Measurements from ENCODE around the gene PCYT1A.

The PCYT1A gene

DNA sequence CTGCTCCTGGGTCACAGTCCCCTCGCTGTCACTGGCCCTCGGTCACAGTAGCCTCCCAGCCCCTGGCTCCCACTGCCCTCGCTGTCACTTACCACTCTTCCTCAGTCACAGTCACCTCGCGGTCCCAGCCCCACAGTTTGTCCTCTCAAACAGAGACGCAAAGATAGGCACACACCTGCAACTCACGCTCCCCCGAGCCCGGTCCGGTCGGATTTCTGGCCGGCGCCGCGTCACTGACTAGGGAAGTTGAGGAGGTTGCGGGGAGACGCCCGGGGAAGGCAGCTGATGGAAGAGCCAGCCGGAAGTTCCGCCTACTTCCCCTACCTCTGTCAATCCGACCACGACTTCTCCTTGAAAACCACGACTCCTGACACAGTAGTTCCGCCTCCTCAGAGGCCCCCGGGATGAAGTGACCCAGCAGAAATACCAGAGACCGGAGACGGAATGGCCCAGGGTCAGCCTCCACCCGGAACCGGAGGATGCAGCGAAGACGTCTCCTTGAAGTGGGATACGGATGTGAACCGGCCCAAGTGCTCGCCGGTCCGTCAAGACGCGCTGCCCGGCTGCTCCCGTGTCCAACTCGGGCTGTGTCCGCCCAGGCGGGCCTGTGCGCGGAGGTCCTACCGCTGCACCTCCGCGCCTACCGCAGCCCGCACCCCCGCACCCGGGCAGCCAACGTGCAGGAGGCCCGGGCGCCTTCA, at the start of gene PCYT1A:
Gene PCYT1A, minus strand, starts transcription at position 287 of the 701 bp plus-strand sequence. CDS start 17,195 bp downstream, outside the sequence.
- in situ Hi-C loops (cut with MboI; ENCODE audit: low pct_unique_long_range_greater_than_20kb, low sequenced_read_pairs, unreplicated experiment): no loop called here
- TF ChIP-seq, protein P1, sequence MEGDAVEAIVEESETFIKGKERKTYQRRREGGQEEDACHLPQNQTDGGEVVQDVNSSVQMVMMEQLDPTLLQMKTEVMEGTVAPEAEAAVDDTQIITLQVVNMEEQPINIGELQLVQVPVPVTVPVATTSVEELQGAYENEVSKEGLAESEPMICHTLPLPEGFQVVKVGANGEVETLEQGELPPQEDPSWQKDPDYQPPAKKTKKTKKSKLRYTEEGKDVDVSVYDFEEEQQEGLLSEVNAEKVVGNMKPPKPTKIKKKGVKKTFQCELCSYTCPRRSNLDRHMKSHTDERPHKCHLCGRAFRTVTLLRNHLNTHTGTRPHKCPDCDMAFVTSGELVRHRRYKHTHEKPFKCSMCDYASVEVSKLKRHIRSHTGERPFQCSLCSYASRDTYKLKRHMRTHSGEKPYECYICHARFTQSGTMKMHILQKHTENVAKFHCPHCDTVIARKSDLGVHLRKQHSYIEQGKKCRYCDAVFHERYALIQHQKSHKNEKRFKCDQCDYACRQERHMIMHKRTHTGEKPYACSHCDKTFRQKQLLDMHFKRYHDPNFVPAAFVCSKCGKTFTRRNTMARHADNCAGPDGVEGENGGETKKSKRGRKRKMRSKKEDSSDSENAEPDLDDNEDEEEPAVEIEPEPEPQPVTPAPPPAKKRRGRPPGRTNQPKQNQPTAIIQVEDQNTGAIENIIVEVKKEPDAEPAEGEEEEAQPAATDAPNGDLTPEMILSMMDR (IDR thresholded peaks at IDR 0.05; ENCODE audit: extremely low read depth, insufficient read depth, missing control alignments): no peak
- peak; percentile 89 for DNase-seq (ENCODE audit: low spot score)

DNA sequence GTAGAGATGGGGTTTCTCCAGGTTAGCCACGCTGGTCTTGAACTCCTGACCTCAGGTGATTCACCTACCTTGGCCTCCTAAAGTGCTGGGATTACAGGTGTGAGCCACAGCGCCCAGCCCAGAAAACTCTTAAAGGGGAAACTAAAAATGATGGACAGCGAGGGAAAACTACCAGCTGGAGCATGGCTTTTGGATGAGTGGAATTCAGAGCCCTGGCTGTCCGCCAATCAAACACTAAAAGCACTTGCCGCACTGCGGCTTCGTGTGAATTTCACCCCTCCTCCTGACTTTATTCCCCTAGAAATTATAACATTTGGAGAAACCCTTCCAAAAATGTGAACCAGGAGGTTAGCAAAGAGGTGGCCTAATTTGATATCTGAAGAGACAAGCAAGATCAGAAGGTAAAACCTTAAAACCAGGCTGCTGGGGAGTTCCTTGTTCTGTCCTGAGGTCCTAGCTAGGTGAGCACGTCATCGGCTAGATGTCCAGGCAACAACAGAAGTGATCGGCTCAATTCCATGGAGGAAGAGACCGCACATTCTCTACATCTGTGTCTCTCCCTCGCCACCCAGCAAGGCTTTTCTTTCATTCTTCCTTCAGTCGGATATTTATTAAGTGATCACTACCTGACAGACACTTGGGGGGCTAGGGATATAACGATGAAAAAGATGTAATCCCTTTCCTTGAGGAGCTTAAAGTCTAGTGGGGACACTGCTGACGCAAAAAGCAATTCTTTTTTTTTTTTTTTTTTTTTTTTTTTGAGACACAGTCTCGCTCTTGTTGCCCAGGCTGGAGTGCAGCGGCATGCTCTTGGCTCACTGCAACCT, 49.0 kb upstream of the PCYT1A start:
- TF ChIP-seq, protein P1 (IDR thresholded peaks at IDR 0.05; ENCODE audit: extremely low read depth, insufficient read depth, missing control alignments): no peak
- in situ Hi-C loops (cut with MboI; ENCODE audit: low pct_unique_long_range_greater_than_20kb, low sequenced_read_pairs, unreplicated experiment): no loop called here
- DNase-seq (ENCODE audit: low spot score): no peak

DNA sequence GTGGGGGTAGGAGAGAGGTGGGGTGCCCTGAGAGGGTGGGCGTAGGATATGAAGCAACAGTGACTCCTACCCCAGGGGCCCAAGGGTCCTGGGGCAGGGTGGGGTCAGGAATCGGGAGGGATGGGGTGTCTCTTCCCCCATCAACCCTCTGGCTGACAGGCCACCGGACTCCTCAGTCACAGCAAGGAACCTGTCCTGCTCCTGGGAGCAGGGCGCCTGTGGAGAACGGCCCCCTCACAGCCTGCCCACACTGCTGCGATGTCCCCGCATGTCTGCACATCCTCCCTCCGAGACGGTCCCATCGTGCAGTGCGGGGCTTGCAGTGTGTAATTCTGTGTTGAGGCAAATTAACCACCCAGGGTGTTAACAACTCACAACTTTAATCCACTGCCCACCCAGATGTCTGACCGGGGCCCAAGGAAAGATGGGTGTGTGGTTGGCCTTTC, 48.0 kb upstream of the PCYT1A start:
- DNase-seq (ENCODE audit: low spot score): no peak
- in situ Hi-C loops (cut with MboI; ENCODE audit: low pct_unique_long_range_greater_than_20kb, low sequenced_read_pairs, unreplicated experiment): no loop called here
- TF ChIP-seq, protein P1 (IDR thresholded peaks at IDR 0.05; ENCODE audit: extremely low read depth, insufficient read depth, missing control alignments): no peak

DNA sequence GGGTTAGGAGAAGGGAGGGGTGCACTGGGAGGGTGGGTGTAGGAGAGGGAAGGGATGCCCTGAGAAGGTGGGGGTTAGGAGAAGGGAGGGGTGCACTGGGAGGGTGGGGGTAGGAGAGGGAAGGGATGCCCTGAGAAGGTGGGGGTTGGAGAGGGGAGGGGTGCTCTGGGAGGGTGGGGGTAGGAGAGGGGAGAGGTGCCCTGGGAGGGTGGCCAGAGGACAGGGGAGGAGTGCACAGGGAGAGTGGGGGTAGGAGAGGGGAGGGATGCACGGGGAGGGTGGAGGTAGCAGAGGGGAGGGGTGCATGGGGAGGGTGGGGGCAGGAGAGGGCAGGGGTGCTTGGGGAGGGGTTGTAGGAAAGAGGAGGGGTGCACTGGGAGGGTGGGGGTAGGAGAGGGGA, 47.5 kb upstream of the PCYT1A start:
- TF ChIP-seq, protein P1 (IDR thresholded peaks at IDR 0.05; ENCODE audit: extremely low read depth, insufficient read depth, missing control alignments): no peak
- in situ Hi-C loops (cut with MboI; ENCODE audit: low pct_unique_long_range_greater_than_20kb, low sequenced_read_pairs, unreplicated experiment): no loop called here
- DNase-seq (ENCODE audit: low spot score): no peak

DNA sequence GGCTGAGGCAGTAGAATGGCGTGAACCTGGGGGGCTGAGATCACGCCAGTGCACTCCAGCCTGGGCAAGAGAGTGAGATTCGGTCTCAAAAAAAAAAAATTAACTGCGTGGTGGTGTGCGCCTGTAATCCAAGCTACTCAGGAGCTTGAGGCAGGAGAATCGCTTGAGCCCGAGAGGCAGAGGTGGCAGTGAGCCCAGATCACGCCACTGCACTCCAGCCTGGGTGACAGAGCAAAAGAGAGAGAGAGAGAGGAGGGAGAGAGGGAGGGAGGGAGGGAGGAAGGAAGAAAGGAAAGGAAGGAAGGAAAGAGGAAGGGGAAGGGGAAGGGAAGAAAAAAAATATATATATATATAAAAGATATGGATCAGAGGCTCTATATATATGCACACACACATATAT, 44.6 kb upstream of the PCYT1A start:
- DNase-seq (ENCODE audit: low spot score): no peak
- in situ Hi-C loops (cut with MboI; ENCODE audit: low pct_unique_long_range_greater_than_20kb, low sequenced_read_pairs, unreplicated experiment): no loop called here
- TF ChIP-seq, protein P1 (IDR thresholded peaks at IDR 0.05; ENCODE audit: extremely low read depth, insufficient read depth, missing control alignments): no peak

DNA sequence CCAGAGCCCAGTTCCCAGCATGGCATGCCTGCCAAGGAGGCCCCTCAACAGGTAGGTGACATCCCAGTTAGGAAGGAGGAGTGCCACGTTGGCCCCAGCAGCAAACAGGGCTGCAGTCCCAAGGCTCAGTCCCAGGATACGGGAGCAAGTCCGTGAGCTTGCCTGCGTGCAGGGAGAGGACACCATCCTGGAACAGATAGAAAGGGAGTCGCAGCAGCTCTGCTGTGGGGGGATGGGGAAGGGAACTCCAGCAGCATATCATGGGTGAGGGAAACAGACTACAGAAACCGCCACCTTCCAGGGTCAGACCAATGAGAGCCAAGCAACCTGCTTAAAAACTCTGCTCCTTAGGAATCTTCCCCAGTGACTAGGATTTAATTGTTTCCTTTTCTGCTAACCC, 39.9 kb upstream of the PCYT1A start:
- in situ Hi-C loops (cut with MboI; ENCODE audit: low pct_unique_long_range_greater_than_20kb, low sequenced_read_pairs, unreplicated experiment): no loop called here
- no peak for DNase-seq (ENCODE audit: low spot score)
- TF ChIP-seq, protein P1 (IDR thresholded peaks at IDR 0.05; ENCODE audit: extremely low read depth, insufficient read depth, missing control alignments): no peak
